Activated CD4-positive, alpha-beta T cell treated with anti-CD3 and anti-CD28 coated beads for 1 hour (primary cell): Measurements from ENCODE around the gene RAPGEF3.

Experiments used
- DNase-seq: peaks from one replicate; pipeline ENCODE4 v3.0.0-alpha.2; 2020

The RAPGEF3 gene

DNA sequence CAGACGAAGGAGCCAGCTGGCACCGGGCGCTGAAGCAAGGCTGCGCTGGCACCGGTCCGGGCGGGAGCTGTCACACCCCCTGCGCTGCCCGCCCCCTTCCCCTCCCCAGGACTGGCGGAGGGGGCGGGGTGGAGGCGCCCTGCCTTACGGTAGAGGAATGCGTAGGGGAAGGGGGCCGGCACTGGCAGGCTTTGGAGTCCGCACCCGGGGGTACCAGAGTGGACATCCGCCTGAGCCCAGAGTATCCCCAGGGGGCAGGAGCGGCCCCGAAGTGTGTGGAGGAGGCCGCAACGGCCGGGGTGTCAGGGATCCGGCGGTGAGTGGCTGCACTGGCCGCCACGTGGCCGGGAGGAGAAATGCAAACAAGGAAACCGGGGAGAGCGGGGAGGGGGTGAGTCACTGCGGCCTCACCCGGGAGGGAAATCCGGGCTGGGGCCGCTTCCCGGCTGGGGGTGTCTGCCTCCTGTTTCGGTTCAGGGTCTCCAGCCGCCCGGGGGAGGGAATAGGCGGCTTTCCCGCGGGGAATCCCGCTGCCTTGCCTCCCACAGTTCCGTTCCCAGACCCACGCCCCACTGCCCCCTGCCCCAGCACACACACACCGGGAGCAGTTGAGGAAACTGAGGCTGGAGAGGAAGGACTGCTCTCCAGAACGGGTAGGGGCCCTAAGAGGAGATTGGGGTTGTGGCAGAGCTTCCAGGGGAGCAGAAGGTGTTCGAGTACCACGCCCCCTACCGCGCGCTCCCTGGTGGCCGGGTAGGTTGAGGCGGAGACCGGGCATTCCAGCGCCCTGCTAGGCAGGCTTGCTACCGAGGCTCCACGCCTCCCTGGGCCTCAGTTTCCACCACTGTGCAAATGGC is at the start of gene RAPGEF3:
Gene RAPGEF3, minus strand, starts transcription at position 47 of the 857 bp plus-strand sequence. CDS start 324 bp downstream, outside the sequence.
- peak; percentile 54 for DNase-seq

GRCh38 chr12:47808050-47808449 is 49.4 kb upstream of the RAPGEF3 start:
- peak; percentile 61 for DNase-seq

- no peak for DNase-seq
Measured at GRCh38 chr12:47807338-47807737, 48.7 kb upstream of the RAPGEF3 start.

DNA sequence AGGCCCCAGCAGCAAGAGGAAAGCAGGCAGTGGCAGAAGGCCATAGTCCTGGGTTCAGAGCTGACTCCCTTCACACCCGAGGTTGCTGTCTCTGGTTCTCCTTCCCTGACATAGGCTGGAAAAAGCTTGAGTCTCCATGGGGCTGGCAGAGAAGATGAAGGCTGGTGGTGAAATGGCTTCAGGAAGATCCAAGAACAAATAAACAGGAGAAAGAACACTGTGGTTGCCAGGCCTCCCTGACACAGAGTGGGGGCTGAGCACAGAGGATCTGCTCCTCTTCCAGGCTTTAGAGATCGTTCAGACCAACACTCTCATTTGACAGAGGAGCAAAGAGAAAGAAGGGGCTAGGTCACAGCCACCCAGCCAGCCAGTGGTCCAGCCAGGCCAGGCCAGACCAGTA is 46.7 kb upstream of the RAPGEF3 start:
- DNase-seq, result no peak

- DNase-seq, result no peak
Measured at GRCh38 chr12:47804171-47804570, 45.5 kb upstream of the RAPGEF3 start.

GRCh38 chr12:47803191-47803875 is 44.7 kb upstream of the RAPGEF3 start:
- no peak for DNase-seq

DNA sequence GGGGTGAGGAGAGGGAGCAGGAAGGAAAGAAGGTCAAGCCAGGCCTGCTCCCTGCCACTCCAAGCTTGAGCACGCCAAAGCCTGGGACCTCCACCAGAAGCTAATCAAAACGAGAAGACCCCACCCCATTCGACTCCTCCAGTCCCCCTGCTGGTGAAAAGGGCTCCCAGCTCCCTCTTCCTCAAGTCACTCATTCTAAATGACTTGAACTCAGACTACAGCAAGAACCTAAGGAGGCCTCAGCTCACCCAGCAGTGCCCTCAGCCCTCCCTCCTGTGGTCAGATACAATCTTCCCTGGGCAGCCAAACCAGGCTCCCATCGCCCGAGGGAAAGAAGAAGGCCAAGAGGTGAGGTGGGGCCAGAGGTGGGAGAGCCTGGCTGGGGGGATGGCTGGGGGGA is 43.6 kb upstream of the RAPGEF3 start:
- no peak for DNase-seq

DNA sequence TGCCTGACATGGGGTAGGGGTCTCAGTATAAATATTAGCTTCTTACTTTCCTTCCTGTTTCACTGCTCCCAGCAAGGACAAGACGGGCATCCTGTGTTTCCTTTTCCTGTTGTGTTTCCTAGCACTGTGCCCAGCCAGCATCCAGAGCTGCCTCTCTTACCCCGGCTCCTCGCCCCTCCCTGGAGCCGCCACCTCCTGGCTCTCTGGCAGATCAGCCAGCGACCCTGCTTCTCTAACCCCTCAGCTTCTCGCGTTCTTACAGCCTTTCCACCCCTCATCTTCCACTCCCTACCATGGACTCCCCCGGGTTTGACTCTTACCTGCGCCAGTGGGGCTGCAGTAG is 43.2 kb upstream of the RAPGEF3 start:
- no peak for DNase-seq

GRCh38 chr12:47801170-47801903 is 42.7 kb upstream of the RAPGEF3 start:
- no peak for DNase-seq

GRCh38 chr12:47800582-47800981 is 41.9 kb upstream of the RAPGEF3 start:
- DNase-seq, result no peak

DNA sequence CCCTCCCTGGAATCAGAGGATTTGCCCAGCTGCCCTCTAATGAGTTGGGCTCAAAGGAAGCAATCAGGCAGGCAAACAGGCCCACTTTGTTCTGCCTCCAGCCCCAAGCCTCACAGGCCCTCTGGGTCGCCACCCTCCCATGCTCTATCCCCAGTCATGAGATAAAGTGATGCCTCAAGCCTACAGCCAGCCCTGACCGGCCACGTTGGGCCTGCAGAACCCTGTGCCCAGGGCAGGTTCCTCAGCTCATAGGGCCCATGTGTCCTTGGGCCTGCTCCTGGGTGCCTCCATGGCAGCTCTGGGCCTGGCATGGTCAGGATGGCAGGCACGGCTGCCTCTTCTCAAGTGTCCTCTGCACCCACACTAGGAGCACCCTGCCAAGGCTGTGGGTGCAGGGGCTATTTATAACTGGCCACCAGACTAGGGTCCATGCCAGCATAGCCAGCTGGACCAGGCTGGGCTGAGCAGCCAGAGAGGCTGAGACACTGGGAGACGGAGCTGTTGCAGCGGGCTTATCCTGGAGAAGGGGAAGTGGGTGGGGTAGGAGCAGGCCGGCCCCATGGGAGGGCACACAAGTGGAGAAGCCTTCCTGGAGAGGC is 40.8 kb upstream of the RAPGEF3 start:
- DNase-seq, result no peak

DNA sequence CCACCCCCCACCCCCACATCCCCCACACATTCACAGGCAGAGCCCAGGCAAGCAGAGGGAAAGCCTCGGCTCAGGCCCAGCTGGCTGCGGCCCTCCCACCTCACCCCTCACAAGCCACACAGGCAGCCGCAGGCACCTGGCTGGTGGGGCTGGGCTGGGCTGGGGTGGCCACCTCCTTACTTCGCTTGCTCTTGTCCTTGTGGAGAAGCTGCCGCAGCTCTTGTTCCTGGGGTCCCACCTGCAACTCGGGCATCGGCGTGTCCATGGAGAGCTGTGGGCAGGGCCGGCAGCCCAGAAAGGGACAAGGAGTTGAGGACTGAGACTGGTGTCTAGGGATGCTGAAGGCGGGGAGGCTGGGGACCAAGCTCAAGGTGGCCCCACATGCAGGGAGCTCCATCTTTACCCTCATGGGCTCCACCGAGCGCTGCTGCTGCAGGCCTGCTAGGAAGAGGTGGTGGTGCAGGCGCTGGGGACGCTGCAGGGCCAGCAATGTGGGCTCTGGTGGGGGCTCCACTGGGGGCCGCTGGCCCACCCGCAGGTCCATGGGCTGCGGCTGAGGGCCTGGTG is 39.8 kb upstream of the RAPGEF3 start:
- no peak for DNase-seq

- DNase-seq, result peak; percentile 32
Measured at GRCh38 chr12:47797441-47797840, 38.8 kb upstream of the RAPGEF3 start.

- DNase-seq, result no peak
Measured at GRCh38 chr12:47795814-47796411, 37.2 kb upstream of the RAPGEF3 start.

DNA sequence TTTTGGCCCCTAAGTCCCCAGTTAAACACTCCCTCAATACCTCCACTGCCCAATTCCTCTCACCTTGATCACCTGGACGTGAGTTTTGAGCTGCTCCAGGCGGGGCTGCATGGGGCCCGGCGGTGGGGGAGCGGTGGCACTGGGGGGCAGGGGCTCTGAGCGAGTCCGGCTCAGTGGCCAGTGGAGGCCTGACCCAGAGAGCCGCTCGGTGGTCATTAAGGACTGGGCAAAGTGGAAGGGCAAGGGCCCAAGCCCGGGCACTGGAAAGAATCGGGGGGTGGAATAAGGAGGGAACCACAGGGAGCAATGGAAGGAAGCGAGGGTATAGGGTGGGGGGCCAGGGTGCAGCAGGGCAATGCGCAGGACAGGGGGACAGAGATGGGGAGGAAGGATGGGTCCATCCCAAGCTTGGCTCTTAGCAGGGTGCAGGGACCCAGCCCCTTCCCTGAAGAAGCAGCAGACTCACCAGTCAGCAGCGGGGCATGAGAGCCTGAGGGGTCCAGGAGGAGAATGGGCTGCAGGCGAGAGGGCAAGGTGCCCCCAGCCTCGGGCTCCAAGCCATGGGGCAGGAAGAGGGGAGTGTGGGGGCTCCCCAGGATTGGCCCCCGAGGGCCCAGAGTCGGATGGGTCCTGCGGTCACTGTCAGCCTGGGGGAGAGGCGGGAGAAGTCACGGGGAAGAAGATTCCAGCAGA is 36.6 kb upstream of the RAPGEF3 start:
- no peak for DNase-seq

GRCh38 chr12:47794679-47795078 is 36.0 kb upstream of the RAPGEF3 start:
- DNase-seq, result no peak

DNA sequence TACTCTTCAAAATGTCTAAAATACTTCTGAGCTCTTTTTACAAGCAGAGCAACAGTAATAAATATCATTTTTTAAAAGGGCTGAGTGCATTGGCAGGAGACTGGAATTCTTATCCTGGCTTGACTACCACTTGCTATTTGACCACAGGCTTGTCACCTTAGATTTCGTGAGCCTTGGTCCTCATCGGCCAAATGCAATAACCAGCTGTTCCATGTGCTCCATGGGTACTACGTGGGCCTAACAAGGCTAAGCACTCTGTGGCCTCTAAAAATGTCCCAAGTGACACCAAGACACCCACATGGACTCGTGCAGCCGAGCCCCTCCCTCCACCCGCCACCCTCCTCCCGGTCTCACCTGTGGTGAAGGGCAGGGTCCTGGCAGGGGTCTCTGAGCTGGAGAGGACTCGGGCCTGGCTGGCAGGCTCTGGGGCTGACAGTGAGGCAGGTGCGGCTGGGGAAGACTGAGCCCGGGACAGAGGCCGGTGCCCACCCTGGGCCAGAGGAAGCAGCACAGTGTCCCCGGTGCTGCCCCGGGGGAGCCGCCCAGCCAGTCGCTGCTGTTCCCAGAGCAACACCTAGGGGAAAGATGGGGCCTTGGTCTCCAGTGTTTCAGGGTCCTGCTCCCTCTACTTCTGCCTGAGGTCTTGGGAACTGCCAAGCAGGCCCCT is 34.5 kb upstream of the RAPGEF3 start:
- DNase-seq, result no peak

DNA sequence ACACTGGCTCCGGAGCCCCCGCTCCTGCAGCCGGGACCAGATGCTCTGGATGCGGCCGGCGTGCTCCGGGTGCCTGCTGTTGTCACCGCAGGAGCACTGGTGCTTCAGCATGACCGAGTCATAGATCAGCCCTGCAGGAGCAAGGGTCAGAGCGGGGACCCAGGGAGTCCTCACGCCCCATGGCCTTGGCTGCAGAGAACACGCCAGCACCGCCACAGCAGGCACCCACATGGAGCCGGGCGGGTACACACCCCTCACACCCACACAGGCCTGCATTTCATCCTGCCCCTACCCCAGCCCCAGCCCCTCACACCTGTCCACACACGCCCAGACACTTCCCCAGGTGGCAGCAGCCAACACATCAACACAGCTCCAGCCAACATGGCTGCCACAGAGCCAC is 33.2 kb upstream of the RAPGEF3 start:
- no peak for DNase-seq

- DNase-seq, result no peak
Measured at GRCh38 chr12:47791351-47791746, 32.7 kb upstream of the RAPGEF3 start.

DNA sequence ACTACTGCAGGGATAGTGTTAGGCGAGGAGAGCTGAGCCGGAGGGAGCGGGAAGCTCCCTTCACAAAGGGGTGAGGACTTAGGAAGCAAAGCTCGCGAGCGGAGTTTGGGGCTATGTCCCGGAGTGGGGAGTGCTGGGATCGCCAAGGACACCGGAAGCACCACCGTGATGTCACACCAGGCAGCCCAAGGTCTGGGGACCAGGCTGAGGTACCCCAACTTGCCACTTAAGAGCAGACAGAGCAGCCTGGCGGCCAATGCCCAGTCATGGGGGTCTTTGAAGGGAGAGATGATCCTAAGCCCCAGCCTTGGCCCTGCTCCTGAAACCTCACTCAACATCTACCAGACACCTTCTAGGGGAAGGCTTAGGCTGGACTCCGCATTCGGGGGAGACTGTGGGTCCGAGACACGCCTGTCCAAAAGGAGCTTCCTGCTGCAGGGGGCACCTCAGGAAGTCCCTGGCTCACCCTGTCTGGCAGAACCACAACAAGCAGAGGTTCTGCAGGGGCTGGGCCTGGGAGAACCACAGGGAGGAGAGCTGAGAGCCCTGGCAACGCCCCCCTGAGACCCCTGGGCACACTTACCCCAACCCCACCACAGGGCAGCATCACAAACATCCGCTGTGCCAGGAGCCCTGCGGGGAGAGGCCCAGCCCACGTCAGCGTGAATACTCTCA is 32.1 kb upstream of the RAPGEF3 start:
- no peak for DNase-seq
